HepG2 (cell line): ENCODE results near the gene TACC2.

Experiments
- EED ChIP-seq: sonication (generic); formaldehyde crosslinking; IDR thresholded peaks from 2 replicates; pipeline ENCODE4 v1.5.0; 2020; ENCODE audit warnings: mild to moderate bottlenecking, missing genetic modification reagents
- EHMT2 ChIP-seq: fragments of 200-600 bp; sonication (generic); IDR thresholded peaks from 2 replicates; pipeline ENCODE4 v1.7.0; 2017; ENCODE audit warnings: antibody characterized with exemption, low read depth, low read length, borderline replicate concordance
- KDM3A ChIP-seq: IDR thresholded peaks from 2 replicates; pipeline ENCODE4 v1.6.1; 2018; ENCODE audit warnings: low read depth, missing compliant biosample characterization
- MEIS2 ChIP-seq: sonication (generic); formaldehyde crosslinking; IDR thresholded peaks from 2 replicates; pipeline ENCODE4 v1.9.0; 2021; ENCODE audit warnings: mild to moderate bottlenecking, missing genetic modification reagents
- NR2C2 ChIP-seq: sonication (generic); formaldehyde crosslinking; IDR thresholded peaks from 2 replicates; pipeline ENCODE4 v1.4.0; 2020; ENCODE audit warnings: missing genetic modification reagents, mild to moderate bottlenecking, moderate library complexity, borderline replicate concordance
- TCF12 ChIP-seq, 2 experiments: fragments of 450-650 bp in 1 of 2; sonication (generic) in 1 of 2; formaldehyde crosslinking in 1 of 2; IDR thresholded peaks; 2 replicates each; pipeline versions ENCODE4 v1.6.1 to v1.8.0; 2017 to 2022; ENCODE audit warnings: antibody characterized with exemption in 1 of 2, mild to moderate bottlenecking in 1 of 2, missing genetic modification reagents in 1 of 2, moderate library complexity in 1 of 2
- ZNF12 ChIP-seq: sonication (generic); formaldehyde crosslinking; IDR thresholded peaks from 2 replicates; pipeline ENCODE4 v1.5.0; 2020; ENCODE audit warnings: missing genetic modification reagents
- TF ChIP-seq, protein P1 (sequence below): sonication (generic); formaldehyde crosslinking; IDR thresholded peaks from 2 replicates; pipeline ENCODE4 v1.4.0; 2020; ENCODE audit warnings: mild to moderate bottlenecking, missing genetic modification reagents
- TF ChIP-seq, protein P2 (sequence below): sonication (generic); formaldehyde crosslinking; IDR thresholded peaks from 2 replicates; pipeline ENCODE4 v1.4.0; 2020; ENCODE audit warnings: missing genetic modification reagents, borderline replicate concordance
- TF ChIP-seq, protein P3 (sequence below): sonication (generic); formaldehyde crosslinking; IDR thresholded peaks from 2 replicates; pipeline ENCODE4 v1.5.0; 2020; ENCODE audit warnings: mild to moderate bottlenecking, missing genetic modification reagents, moderate library complexity
- TF ChIP-seq, protein P4 (sequence below): sonication (generic); formaldehyde crosslinking; IDR thresholded peaks from 2 replicates; pipeline ENCODE4 v1.4.0; 2020; ENCODE audit warnings: missing genetic modification reagents

DNA sequence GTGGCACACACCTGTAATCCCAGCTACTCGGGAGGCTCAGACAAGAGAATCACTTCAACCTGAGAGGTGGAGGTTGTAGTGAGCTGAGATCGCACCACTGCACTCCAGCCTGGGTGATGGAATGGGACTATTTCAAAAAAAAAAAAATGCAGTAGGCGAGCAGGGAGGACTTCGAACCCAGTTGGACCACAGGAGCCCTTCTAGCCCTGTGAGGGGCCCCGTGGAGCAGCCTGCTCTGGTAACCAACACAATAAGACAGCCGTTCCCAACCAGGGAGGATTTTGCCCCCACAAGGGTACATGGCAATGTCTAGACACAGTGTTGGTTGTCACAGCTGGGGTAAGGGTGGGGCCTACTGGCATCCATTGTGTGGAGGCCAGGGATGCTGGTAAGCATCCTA, 218.2 kb downstream of the TACC2 start:
- TF ChIP-seq, protein P1, sequence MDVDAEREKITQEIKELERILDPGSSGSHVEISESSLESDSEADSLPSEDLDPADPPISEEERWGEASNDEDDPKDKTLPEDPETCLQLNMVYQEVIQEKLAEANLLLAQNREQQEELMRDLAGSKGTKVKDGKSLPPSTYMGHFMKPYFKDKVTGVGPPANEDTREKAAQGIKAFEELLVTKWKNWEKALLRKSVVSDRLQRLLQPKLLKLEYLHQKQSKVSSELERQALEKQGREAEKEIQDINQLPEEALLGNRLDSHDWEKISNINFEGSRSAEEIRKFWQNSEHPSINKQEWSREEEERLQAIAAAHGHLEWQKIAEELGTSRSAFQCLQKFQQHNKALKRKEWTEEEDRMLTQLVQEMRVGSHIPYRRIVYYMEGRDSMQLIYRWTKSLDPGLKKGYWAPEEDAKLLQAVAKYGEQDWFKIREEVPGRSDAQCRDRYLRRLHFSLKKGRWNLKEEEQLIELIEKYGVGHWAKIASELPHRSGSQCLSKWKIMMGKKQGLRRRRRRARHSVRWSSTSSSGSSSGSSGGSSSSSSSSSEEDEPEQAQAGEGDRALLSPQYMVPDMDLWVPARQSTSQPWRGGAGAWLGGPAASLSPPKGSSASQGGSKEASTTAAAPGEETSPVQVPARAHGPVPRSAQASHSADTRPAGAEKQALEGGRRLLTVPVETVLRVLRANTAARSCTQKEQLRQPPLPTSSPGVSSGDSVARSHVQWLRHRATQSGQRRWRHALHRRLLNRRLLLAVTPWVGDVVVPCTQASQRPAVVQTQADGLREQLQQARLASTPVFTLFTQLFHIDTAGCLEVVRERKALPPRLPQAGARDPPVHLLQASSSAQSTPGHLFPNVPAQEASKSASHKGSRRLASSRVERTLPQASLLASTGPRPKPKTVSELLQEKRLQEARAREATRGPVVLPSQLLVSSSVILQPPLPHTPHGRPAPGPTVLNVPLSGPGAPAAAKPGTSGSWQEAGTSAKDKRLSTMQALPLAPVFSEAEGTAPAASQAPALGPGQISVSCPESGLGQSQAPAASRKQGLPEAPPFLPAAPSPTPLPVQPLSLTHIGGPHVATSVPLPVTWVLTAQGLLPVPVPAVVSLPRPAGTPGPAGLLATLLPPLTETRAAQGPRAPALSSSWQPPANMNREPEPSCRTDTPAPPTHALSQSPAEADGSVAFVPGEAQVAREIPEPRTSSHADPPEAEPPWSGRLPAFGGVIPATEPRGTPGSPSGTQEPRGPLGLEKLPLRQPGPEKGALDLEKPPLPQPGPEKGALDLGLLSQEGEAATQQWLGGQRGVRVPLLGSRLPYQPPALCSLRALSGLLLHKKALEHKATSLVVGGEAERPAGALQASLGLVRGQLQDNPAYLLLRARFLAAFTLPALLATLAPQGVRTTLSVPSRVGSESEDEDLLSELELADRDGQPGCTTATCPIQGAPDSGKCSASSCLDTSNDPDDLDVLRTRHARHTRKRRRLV (CRISPR knock-in tag), result no peak
- TF ChIP-seq, protein P2, sequence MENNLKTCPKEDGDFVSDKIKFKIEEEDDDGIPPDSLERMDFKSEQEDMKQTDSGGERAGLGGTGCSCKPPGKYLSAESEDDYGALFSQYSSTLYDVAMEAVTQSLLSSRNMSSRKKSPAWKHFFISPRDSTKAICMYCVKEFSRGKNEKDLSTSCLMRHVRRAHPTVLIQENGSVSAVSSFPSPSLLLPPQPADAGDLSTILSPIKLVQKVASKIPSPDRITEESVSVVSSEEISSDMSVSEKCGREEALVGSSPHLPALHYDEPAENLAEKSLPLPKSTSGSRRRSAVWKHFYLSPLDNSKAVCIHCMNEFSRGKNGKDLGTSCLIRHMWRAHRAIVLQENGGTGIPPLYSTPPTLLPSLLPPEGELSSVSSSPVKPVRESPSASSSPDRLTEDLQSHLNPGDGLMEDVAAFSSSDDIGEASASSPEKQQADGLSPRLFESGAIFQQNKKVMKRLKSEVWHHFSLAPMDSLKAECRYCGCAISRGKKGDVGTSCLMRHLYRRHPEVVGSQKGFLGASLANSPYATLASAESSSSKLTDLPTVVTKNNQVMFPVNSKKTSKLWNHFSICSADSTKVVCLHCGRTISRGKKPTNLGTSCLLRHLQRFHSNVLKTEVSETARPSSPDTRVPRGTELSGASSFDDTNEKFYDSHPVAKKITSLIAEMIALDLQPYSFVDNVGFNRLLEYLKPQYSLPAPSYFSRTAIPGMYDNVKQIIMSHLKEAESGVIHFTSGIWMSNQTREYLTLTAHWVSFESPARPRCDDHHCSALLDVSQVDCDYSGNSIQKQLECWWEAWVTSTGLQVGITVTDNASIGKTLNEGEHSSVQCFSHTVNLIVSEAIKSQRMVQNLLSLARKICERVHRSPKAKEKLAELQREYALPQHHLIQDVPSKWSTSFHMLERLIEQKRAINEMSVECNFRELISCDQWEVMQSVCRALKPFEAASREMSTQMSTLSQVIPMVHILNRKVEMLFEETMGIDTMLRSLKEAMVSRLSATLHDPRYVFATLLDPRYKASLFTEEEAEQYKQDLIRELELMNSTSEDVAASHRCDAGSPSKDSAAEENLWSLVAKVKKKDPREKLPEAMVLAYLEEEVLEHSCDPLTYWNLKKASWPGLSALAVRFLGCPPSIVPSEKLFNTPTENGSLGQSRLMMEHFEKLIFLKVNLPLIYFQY (CRISPR knock-in tag), result no peak
- TF ChIP-seq EHMT2, result no peak
- no peak for TF ChIP-seq ZNF12
- no peak for TF ChIP-seq NR2C2 (CRISPR knock-in tag)
- TF ChIP-seq TCF12 (IDR thresholded peaks at IDR 0.05), result no peak
- TF ChIP-seq TCF12 (CRISPR knock-in tag; IDR thresholded peaks at IDR 0.05), result no peak
- TF ChIP-seq, protein P3, sequence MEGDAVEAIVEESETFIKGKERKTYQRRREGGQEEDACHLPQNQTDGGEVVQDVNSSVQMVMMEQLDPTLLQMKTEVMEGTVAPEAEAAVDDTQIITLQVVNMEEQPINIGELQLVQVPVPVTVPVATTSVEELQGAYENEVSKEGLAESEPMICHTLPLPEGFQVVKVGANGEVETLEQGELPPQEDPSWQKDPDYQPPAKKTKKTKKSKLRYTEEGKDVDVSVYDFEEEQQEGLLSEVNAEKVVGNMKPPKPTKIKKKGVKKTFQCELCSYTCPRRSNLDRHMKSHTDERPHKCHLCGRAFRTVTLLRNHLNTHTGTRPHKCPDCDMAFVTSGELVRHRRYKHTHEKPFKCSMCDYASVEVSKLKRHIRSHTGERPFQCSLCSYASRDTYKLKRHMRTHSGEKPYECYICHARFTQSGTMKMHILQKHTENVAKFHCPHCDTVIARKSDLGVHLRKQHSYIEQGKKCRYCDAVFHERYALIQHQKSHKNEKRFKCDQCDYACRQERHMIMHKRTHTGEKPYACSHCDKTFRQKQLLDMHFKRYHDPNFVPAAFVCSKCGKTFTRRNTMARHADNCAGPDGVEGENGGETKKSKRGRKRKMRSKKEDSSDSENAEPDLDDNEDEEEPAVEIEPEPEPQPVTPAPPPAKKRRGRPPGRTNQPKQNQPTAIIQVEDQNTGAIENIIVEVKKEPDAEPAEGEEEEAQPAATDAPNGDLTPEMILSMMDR, result no peak
- TF ChIP-seq KDM3A (CRISPR knock-in tag), result no peak
- TF ChIP-seq MEIS2 (CRISPR knock-in tag), result no peak
- no peak for TF ChIP-seq EED
- TF ChIP-seq, protein P4, sequence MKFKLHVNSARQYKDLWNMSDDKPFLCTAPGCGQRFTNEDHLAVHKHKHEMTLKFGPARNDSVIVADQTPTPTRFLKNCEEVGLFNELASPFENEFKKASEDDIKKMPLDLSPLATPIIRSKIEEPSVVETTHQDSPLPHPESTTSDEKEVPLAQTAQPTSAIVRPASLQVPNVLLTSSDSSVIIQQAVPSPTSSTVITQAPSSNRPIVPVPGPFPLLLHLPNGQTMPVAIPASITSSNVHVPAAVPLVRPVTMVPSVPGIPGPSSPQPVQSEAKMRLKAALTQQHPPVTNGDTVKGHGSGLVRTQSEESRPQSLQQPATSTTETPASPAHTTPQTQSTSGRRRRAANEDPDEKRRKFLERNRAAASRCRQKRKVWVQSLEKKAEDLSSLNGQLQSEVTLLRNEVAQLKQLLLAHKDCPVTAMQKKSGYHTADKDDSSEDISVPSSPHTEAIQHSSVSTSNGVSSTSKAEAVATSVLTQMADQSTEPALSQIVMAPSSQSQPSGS (CRISPR knock-in tag), result no peak
